ENCODE data around the gene SLC26A11.

SLC26A11 gene

DNA sequence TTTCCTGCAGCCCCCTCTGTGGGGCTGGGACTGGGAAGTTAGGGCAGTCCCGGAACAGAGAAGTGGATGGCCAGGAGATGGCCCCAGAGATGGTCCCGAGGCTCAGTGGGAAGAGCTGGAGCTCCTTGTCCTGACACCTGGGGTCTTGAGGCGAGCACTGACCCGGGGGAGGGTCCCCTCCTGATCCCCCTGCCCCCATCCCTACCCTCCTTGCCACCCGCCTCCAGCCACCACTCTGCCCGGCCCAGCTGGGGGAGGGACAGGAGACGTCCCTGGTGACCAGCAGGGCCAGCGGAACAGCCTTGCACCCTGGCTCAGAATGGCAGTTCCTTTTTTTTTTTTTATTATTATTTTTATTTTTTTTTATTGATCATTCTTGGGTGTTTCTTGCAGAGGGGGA is 26.5 kb downstream of the SLC26A11 start:
- ATAC-seq: no peak
- TF ChIP-seq ZFP3 (CRISPR knock-in tag; IDR thresholded peaks at IDR 0.05): no peak
- TF ChIP-seq ZNF8 (CRISPR knock-in tag; IDR thresholded peaks at IDR 0.05): no peak
- TF ChIP-seq TCF4 (CRISPR knock-in tag; IDR thresholded peaks at IDR 0.05; ENCODE audit: borderline replicate concordance): no peak
- TF ChIP-seq GLIS3 (CRISPR knock-in tag; IDR thresholded peaks at IDR 0.05): no peak
- TF ChIP-seq, protein P1, sequence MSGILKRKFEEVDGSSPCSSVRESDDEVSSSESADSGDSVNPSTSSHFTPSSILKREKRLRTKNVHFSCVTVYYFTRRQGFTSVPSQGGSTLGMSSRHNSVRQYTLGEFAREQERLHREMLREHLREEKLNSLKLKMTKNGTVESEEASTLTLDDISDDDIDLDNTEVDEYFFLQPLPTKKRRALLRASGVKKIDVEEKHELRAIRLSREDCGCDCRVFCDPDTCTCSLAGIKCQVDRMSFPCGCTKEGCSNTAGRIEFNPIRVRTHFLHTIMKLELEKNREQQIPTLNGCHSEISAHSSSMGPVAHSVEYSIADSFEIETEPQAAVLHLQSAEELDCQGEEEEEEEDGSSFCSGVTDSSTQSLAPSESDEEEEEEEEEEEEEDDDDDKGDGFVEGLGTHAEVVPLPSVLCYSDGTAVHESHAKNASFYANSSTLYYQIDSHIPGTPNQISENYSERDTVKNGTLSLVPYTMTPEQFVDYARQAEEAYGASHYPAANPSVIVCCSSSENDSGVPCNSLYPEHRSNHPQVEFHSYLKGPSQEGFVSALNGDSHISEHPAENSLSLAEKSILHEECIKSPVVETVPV (CRISPR knock-in tag; IDR thresholded peaks at IDR 0.05): no peak
- no peak for TF ChIP-seq ZFP30 (CRISPR knock-in tag; IDR thresholded peaks at IDR 0.05)
- TF ChIP-seq, protein P2, sequence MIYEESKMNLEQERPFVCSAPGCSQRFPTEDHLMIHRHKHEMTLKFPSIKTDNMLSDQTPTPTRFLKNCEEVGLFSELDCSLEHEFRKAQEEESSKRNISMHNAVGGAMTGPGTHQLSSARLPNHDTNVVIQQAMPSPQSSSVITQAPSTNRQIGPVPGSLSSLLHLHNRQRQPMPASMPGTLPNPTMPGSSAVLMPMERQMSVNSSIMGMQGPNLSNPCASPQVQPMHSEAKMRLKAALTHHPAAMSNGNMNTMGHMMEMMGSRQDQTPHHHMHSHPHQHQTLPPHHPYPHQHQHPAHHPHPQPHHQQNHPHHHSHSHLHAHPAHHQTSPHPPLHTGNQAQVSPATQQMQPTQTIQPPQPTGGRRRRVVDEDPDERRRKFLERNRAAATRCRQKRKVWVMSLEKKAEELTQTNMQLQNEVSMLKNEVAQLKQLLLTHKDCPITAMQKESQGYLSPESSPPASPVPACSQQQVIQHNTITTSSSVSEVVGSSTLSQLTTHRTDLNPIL (CRISPR knock-in tag; IDR thresholded peaks at IDR 0.05; ENCODE audit: low read depth): no peak
- TF ChIP-seq CSDC2 (CRISPR knock-in tag; IDR thresholded peaks at IDR 0.05): no peak
- no peak for TF ChIP-seq SNAI2 (CRISPR knock-in tag; IDR thresholded peaks at IDR 0.05)
- no peak for TF ChIP-seq PPARA (CRISPR knock-in tag; IDR thresholded peaks at IDR 0.05; ENCODE audit: borderline replicate concordance)
- TF ChIP-seq TOX (CRISPR knock-in tag; IDR thresholded peaks at IDR 0.05; ENCODE audit: borderline replicate concordance): no peak
- no peak for TF ChIP-seq OSR1 (CRISPR knock-in tag; IDR thresholded peaks at IDR 0.05)
- TF ChIP-seq RARB (CRISPR knock-in tag; IDR thresholded peaks at IDR 0.05): no peak
- no peak for TF ChIP-seq ISL1 (CRISPR knock-in tag; IDR thresholded peaks at IDR 0.05)
- TF ChIP-seq, protein P3, sequence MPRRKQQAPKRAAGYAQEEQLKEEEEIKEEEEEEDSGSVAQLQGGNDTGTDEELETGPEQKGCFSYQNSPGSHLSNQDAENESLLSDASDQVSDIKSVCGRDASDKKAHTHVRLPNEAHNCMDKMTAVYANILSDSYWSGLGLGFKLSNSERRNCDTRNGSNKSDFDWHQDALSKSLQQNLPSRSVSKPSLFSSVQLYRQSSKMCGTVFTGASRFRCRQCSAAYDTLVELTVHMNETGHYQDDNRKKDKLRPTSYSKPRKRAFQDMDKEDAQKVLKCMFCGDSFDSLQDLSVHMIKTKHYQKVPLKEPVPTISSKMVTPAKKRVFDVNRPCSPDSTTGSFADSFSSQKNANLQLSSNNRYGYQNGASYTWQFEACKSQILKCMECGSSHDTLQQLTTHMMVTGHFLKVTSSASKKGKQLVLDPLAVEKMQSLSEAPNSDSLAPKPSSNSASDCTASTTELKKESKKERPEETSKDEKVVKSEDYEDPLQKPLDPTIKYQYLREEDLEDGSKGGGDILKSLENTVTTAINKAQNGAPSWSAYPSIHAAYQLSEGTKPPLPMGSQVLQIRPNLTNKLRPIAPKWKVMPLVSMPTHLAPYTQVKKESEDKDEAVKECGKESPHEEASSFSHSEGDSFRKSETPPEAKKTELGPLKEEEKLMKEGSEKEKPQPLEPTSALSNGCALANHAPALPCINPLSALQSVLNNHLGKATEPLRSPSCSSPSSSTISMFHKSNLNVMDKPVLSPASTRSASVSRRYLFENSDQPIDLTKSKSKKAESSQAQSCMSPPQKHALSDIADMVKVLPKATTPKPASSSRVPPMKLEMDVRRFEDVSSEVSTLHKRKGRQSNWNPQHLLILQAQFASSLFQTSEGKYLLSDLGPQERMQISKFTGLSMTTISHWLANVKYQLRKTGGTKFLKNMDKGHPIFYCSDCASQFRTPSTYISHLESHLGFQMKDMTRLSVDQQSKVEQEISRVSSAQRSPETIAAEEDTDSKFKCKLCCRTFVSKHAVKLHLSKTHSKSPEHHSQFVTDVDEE (CRISPR knock-in tag; IDR thresholded peaks at IDR 0.05): no peak
- TF ChIP-seq ZNF565 (CRISPR knock-in tag; conservative IDR thresholded peaks at IDR 0.05; ENCODE audit: low read depth): no peak
- no peak for TF ChIP-seq ZC3H10 (CRISPR knock-in tag; IDR thresholded peaks at IDR 0.05)
- TF ChIP-seq, protein P4, sequence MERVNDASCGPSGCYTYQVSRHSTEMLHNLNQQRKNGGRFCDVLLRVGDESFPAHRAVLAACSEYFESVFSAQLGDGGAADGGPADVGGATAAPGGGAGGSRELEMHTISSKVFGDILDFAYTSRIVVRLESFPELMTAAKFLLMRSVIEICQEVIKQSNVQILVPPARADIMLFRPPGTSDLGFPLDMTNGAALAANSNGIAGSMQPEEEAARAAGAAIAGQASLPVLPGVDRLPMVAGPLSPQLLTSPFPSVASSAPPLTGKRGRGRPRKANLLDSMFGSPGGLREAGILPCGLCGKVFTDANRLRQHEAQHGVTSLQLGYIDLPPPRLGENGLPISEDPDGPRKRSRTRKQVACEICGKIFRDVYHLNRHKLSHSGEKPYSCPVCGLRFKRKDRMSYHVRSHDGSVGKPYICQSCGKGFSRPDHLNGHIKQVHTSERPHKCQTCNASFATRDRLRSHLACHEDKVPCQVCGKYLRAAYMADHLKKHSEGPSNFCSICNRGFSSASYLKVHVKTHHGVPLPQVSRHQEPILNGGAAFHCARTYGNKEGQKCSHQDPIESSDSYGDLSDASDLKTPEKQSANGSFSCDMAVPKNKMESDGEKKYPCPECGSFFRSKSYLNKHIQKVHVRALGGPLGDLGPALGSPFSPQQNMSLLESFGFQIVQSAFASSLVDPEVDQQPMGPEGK (CRISPR knock-in tag; IDR thresholded peaks at IDR 0.05; ENCODE audit: borderline replicate concordance): no peak
- TF ChIP-seq ARNTL (CRISPR knock-in tag; IDR thresholded peaks at IDR 0.05; ENCODE audit: borderline replicate concordance, low read depth): no peak
- no peak for TF ChIP-seq ESRRG (CRISPR knock-in tag; IDR thresholded peaks at IDR 0.05)

DNA sequence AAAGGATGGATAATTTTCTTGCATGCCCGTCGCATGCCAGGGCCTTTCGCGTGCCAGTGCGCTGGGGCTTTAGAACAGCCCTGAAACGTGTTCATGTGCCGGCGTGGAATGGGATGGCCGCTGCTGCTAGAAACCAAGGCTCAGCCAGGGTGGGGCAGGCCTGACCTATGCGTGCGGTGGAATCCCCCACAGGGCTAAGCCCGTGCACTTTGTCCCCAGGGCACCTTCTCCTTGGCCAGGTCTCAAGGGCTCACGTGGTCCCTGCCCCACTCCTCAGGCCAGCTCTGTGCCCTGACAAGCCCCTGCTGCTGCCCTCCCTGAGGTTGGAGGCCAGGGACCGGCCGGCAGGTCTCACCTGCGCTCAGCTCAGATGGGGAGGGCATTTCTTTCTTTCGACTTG is 27.3 kb downstream of the SLC26A11 start:
- TF ChIP-seq BACH2 (CRISPR knock-in tag; IDR thresholded peaks at IDR 0.05; ENCODE audit: borderline replicate concordance): no peak
- TF ChIP-seq SNAI2 (CRISPR knock-in tag; IDR thresholded peaks at IDR 0.05): no peak
- TF ChIP-seq, protein P4 (CRISPR knock-in tag; IDR thresholded peaks at IDR 0.05; ENCODE audit: borderline replicate concordance): no peak
- TF ChIP-seq ZNF70 (CRISPR knock-in tag; IDR thresholded peaks at IDR 0.05): no peak
- no peak for ATAC-seq
